ENCODE data around the gene RESF1.

RESF1 gene

DNA sequence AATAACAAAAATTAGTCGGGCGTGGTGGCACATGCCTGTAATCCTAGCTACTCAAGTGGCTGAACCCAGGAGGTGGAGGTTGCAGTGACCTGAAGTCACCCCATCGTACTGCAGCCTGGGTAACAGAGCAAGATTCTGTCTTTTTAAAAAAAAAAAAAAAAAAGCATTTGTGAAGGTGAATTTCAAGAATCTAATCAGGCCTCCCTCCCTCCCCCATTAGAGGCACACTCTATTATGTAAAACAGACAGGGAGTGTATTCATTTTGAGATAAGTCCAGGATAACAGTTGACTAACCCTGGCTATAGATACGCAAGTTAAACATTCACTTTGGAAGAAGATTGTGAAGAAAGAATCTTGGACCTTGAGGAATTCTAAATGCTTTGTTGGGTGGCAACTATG, 2.9 kb downstream of the RESF1 start:
- no peak for DNase-seq

DNA sequence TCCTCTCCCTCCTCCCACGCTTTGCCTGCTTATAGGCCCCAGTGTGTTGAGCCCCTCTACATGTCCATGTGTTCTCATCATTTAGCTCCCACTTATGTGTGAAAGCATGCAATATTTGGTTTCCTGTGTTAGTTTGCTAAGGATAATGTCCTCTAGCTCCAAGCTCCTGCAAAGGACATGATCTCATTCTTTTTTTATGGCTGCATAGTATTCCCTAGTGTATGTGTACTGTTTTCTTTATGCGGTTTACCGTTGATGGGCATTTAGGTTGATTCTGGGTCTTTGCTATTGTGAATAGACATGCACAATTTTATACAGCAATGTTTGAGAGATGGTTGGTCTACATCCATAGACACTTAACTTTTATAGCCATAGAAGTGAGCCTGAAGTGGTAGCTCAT, 5.1 kb downstream of the RESF1 start:
- DNase-seq: no peak

DNA sequence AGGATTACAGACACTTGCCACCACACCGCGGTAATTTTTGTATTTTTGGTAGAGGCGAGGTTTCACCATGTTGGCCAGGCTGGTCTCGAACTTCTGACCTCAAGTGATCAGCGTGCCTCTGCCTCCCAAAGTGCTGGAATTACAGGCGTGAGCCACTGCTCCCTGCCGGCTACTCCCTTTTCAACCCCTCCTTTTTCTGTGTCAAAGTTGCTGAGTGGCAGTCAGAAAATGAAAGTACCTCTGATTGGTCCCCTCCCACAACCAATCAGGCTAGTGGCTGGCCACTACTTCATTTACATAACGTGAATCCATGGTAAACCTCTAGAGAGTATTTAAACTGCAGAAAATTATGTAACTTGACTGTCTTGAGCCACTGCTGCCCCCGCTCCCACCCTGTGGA, 5.9 kb downstream of the RESF1 start:
- DNase-seq: no peak

DNA sequence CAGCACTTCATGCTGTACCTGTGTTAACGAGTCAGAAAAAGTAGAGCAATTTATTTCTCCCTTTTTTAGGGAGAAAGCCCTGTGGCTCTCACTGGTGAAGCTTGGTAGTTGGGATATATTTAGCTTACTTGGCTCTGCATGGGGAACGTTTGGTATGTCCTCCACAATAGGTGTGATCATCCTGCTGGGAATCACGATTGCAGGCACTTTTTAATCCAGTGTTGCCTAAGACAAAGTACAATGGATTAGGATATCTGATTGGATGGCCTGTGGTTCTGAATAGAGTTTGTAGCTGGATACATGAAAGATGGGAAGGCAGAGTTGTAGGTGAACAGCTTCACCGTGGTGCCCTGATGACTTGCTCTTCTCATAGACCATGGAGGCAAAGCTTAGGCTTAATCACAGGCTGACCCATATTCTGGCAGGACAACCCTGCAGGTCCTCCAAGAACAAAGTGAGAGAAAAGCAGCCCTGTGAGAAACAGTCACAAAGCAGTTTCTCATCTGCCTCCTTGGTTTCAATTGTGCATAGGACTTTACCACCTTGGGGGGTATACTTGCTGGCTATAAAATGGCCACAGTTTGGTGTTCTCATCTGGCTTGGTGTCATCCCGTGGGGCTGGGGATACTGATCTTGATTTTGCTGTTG, 7.5 kb downstream of the RESF1 start:
- no peak for DNase-seq

DNA sequence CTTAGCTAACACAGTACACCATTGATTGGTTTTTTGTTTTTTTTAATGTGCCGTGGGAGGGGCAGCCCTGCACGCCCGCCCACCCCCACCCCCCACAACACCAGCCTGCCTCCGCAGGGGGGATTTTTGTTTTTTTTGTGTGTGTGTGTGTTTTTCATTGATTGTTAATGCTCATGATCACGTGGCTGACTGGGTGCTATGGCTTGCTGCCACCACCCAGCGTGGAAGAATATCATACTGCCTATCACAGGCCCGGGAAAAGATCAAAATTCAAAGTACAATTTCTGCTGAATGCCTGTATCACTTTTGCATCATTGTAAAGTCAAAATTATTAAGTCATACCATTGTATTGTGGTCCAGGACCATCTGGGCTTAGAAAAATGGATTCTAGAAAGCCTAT, 8.3 kb downstream of the RESF1 start:
- no peak for DNase-seq

DNA sequence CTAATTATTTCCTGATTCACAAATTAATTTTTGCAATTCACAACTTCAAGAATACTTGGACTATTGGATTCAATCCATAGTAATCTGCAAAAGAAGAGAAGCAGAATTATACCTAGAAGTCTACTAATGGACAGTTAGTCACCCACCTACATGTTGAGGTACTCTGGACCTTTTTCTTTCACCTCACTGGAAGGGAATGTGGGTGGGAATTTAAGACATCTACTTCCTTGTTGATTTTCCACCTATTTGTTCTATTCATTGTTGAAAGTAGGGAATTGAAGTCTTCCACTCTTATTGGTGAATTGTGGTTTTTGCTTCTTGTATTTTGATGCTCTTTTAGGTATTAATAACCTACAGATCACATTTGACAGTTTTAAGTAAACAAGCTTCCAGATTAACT, 11.0 kb downstream of the RESF1 start:
- no peak for DNase-seq

DNA sequence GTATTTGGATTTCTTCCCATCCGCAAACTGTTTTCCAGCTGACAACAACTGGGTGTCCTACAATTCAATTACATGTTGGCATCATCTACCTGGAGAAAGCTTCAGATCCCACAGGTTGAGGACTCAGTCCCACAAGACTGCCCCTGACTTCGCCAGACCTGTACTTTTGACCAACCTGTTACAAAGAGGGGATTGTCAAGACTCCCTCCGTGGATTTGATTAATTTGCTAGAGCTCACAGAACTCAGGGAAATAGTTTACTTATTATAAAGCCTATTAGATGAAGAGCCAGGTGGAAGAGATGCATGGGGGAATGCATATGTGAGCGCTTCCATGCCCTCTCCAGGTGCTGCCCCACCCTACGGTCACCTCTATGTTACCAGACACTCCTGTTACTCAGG, 14.6 kb downstream of the RESF1 start:
- DNase-seq: no peak

DNA sequence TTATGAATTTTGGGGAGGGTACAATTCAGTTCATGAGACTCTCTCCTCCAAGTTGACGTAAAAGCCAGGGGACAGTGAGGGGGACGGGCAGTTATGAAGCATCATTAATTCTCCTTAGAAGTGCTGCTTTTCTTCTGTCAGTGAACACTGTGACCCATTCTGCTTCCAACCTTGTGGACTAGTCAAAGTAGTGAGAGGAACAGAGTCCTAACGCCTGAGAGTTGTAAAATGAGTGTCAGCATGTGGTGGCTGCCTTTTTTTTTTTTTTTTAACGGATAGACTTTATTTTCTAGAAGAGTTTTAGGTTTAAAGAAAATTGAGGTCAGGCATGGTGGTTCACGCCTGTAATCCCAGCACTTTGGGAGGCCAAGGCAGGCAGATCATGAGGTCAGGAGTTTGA, 15.5 kb downstream of the RESF1 start:
- no peak for DNase-seq

DNA sequence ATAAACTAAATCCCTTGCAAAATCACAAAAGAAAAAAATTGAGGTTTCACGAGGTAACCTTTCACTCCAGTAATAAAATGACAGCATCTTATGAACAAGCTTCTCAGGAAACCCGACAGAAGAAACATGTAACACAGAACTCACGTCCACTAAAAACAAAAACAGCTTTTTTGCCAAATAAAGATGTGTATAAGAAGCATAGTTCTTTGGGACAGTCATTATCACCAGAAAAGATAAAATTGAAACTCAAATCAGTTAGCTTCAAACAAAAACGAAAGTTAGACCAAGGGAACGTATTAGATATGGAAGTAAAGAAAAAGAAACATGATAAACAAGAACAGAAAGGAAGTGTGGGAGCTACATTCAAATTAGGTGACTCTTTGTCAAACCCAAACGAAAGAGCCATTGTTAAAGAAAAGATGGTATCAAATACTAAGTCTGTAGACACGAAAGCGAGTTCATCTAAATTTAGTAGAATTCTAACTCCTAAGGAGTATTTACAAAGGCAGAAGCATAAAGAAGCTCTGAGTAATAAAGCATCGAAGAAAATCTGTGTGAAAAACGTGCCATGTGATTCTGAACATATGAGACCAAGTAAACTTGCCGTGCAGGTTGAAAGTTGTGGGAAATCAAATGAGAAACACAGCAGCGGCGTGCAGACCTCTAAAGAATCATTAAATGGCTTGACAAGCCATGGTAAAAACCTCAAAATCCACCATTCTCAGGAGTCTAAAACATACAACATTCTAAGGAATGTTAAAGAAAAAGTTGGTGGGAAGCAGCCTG, 25.8 kb downstream of the RESF1 start:
- no peak for DNase-seq

DNA sequence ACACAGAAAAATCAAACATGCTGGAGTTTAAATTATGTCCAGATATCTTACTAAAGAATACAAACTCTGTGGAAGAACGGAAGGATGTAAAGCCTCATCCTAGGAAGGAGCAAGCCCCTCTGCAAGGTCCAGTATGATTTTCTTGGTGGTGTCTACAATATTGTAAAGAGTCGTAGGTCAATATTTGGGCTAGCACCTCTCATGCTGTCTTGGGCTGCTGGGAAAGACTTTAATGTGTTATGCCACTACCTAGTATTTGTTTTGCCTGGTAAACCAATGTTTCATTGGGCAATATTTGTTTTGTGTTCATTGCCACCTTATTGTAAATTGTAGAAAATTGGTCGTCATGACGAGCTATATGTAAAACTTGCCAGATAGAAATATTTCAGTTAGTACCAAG, 26.6 kb downstream of the RESF1 start:
- DNase-seq: no peak

DNA sequence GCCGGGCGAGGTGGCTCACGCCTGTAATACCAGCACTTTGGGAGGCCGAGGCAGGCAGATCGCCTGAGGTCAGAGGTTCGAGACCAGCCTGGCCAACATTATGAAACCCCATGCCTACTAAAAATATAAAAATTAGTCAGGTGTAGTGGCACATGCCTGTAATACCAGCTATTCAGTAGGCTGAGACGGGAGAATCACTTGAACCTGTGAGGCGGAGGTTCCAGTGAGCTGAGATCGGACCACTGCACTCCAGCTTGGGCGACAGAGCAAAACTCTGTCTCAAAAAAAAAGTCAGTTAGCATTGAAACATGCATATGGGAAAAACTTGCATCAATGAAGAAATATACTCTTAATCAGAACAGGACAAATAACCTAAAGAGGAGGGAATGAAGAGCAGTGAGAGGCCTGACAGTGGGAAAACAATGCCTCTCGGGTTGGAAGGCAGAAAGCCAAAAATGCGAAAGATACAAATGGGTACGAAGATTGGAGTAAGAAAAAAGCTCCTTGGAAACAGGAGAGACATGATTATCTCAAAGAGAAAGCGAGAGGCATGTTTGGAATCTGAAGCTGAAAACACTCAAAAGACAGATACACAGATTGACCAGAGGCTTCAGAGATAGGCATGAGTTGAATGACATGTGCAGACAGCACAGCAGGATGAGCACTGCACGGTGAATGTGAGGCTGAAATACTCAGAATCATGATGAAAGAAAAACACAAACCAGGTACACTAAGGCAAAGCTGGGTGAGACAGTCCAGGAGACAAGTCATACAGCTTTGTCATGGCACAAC, 30.6 kb downstream of the RESF1 start:
- DNase-seq: no peak

DNA sequence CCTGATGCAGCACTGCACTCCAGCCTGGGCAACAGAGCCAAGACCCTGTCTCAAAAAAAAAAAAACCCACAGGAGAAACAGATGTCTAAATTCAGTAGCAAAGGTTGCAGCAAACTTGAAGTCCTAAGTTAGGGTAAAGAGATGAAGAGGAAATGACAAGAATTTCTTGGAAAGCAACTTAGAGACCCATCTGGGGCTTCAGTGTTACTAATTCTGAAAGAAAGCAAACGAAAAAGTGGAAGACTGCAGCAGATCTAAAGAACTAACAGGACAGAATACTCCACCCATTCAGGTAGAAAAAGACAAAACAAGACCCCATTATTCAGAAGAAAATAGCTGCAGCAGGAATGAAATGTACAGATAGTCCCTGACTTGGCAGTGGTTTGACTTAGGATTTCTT, 31.9 kb downstream of the RESF1 start:
- no peak for DNase-seq

DNA sequence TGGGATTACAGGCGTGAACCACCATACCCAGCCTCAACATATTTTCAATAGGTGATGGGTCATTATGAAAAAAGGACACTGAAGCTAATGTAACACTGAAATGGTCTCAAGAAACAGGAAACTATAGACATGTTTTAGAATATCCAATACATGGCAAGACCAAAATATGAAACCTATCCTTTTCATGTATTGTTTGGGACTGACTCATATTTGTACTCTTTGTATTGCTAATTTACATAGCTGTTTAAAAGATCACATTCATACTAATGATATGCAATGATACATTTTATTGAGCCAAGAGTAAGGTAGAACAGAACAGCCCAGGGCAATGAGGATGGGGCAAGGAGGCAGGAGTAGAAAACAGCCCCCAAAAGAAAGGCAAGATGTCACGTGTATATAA, 32.6 kb downstream of the RESF1 start:
- DNase-seq: no peak

DNA sequence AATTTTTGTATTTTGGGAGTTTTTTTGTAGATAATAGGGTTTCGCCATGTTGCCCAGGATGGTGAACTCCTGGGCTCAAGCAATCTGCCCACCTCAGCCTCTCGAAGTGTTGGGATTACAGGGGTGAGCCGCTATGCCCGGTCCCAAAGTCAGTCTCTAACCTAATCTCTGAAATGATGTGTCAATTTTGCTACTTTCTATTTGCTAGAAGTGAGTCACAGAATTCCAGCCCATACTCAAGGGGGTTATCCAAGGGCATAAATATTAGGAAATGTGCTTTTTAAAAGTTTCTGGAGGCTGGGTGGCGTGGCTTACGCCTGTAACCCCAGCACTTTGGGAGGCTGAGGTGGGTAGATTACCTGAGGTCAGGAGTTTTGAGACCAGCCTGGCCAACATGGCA, 40.5 kb downstream of the RESF1 start:
- no peak for DNase-seq

DNA sequence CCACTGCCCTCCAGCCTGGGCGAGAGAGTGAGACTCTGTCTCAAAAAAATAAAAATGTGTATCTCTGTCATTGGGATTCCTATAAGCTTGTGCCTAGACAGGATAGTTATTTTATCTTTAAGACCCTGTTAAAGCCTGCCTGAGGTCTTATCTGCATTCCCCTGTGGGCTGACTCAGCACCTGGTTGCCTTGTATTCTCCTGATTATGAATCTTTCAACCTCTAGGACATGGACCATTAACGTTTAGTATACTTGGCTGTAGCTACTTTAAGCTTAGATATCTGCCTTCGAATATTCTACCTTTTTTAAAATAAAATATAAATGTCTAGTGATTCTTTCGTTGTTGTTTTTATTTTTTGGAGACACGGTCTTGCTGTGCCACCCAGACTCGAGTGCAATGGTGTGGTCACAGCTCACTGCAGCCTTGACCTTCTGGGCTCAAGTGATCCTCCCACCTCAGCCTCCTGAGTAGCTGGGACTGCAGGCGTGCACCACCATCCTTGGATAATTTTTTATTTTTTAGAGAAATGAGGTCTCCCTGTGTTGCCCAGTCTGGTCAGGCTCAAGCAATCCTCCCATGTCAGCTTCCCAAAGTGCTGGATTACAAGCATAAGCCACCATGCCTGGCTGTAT, 41.3 kb downstream of the RESF1 start:
- no peak for DNase-seq

DNA sequence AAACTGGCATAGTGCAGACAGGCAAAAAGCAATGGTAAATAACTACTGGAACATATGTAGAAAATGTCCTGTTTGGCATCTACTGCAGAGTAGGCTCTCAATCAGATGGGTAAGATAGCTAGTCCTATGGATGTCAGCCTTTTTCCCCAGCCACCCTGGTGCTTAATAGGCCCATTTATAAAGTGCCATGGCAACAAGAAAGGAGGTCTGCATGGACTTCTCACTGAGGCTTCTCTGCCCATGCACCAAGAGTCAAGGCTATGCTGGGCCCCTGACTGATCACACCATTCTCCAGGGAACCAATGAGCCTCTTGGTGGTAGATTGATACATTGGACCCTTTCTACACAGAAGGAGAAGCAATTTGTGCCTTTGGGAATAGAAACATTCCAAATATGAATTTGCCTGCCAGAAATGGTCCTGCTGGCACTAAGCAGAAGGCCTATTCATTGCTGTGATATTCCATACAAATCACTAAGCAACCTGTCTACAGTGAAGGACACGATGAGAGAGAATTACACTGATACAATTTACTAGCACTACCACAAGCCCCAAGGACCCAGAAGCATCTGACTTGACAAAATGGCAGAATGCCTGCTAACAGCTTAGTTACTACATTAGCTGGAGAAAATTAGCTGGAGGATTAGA, 43.8 kb downstream of the RESF1 start:
- no peak for DNase-seq

DNA sequence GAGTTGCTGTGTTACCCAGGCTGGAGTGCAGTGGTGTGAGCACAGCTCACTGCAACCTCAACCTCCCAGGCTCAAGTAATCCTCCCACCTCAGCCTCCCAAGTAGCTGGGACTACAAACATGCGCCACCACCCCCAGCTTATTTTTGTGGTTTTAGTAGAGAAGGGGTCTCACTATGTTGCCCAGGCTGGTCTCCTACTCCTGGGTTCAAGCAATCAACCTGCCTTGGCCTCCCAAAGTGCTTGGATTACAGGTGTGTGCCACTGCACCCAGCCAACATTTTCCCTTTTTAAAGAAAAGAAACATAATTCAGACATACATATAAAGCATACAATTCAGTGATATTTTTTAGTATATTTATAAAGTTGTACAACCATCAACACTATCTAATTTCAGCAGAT, 44.4 kb downstream of the RESF1 start:
- no peak for DNase-seq

DNA sequence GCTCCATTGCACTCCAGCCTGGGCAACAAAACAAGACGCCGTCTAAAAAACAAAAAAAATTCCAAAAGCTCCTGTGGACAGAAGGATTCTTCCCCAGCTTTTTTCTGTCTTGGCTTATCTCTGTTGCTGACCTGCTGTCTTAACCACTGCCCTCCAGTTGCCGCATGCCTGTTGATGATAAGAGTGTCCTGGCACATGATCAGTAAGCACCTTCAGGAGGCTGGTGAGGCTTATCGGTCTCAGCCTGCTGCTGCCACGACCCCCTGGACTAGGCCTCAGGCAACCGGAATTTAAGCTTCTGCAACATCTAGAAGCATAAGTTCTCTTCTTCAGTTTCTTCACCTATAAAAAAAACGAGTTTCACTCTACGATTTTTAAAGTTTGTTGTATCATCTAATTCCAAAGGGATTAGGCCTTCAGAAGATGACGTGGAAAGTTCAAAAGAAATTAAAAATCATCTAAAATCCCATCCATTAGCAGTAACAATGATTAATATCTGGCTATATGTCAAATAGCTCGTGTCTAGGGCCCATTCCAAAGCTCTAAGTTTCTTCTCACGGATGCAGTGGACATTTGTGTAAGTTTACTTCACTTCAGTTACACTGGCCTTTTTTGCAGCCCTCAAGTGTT, 46.4 kb downstream of the RESF1 start:
- DNase-seq: no peak

All from NCI-H748 treated with DMSO at 0.1 percent for 48 hours (cell line).